Measurements from ENCODE around the gene MAP7D1.
"Not testable (repeated sequence)": the region's sequence is repeated elsewhere in the genome, so short reads cannot be mapped to it uniquely, and the experiment has no call there.

Gene MAP7D1

DNA sequence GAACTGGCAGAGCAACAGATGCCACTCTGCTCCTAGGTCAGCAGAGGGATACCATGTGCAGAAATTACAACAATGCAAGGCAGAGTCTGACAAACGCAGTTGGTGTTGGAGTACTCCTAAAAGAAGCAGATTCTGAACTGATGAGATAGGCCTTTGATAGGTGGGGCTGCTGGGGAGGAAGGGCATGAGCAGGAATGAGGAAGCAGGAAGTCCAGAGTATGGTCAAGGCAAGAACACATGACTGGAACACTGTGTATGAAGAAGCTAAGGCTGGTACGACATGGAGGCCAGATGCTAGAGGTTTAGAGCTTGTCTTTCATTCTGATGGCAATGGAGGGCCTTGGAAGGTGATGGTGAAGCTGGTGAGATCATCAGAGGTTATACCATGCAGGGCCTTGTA lies 56.8 kb downstream of the MAP7D1 start:
- no peak overlapping the region for H3K27ac ChIP-seq
- TF ChIP-seq, protein P1, sequence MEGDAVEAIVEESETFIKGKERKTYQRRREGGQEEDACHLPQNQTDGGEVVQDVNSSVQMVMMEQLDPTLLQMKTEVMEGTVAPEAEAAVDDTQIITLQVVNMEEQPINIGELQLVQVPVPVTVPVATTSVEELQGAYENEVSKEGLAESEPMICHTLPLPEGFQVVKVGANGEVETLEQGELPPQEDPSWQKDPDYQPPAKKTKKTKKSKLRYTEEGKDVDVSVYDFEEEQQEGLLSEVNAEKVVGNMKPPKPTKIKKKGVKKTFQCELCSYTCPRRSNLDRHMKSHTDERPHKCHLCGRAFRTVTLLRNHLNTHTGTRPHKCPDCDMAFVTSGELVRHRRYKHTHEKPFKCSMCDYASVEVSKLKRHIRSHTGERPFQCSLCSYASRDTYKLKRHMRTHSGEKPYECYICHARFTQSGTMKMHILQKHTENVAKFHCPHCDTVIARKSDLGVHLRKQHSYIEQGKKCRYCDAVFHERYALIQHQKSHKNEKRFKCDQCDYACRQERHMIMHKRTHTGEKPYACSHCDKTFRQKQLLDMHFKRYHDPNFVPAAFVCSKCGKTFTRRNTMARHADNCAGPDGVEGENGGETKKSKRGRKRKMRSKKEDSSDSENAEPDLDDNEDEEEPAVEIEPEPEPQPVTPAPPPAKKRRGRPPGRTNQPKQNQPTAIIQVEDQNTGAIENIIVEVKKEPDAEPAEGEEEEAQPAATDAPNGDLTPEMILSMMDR (conservative IDR thresholded peaks at IDR 0.05): no peak

DNA sequence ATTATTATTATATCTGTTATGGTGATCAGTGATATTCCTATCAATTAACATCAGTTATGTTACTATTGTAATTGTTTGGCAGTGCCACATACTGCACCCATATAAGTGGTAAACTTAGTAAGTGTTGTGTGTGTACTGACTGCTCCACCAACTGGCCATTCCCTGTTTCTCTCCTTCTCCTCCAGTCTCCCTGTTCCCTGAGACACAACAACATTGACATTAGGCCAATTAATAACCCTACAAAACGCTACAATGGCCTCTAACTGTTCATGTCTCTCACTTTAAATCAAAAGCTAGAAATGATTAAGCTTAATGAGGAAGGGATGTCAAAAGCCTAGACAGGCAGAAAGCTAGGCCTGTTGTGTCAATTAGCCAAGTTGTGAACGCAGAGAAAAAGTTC lies 61.7 kb downstream of the MAP7D1 start:
- TF ChIP-seq, protein P1 (conservative IDR thresholded peaks at IDR 0.05): peak; percentile 73
- peak overlapping the region; percentile 31 for H3K27ac ChIP-seq

DNA sequence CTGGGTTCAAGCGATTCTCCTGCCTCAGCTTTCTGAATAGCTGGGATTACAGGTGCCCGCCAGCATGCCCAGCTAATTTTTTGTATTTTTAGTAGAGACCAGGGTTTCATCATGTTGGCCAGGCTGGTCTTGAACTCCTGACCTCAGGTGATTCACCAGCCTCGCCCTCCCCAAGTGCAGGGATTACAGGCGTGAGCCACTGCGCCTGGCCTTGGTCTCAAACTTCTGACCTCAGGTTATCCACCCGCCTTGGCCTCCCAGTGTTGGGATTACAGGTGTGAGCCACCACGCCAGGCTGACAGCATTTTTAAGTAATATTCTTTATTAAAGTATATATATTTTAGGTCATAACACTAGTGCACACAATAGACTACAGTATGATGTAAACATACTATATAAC lies 65.9 kb downstream of the MAP7D1 start:
- not testable (repeated sequence) for H3K27ac ChIP-seq

DNA sequence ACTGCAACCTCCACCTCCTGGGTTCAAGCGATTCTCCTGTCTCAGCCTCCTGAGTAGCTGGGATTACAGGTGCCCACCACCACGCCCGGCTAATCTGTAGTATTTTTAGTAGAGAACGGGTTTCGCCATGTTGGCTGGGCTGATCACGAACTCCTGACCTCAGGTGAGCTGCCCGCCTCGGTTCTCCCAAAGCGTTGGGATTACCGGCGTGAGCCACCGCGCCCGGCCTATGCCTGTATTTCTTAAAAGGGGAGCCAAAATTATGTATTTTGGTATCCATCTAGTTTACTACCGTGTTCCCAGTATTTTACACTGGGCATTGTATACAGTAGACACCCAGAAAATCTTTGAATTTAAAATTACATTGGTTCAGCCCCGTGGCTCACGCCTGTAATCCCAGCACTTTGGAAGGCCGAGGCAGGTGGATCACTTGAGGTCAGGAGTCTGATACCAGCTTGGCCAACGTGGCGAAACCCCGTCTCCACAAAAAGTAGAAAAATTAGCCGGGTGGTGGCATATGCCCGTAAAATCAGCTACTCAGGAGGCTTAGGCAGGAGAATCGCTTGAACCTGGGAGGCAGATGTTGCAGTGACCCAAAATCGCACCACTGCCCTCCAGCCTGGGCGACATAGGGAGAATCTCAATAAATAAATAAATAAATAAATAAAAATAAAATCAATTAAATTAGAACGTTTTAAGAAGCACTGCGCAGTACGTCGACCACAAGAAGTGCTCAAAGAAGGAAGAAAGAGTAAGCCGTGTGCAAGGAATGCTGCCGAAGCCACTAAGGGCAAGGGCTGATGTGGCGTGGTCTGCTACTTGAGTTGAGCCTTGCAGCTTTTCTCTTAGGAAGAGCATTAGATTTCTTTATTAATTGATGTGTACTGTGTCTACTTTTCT lies 66.8 kb downstream of the MAP7D1 start:
- H3K27ac ChIP-seq: peak overlapping the region; percentile 95
- TF ChIP-seq, protein P1 (conservative IDR thresholded peaks at IDR 0.05): no peak

- TF ChIP-seq, protein P1 (conservative IDR thresholded peaks at IDR 0.05): no peak
- peak overlapping the region; percentile 95 for H3K27ac ChIP-seq
Measured at GRCh38 chr1:36223381-36223995, 67.5 kb downstream of the MAP7D1 start.

DNA sequence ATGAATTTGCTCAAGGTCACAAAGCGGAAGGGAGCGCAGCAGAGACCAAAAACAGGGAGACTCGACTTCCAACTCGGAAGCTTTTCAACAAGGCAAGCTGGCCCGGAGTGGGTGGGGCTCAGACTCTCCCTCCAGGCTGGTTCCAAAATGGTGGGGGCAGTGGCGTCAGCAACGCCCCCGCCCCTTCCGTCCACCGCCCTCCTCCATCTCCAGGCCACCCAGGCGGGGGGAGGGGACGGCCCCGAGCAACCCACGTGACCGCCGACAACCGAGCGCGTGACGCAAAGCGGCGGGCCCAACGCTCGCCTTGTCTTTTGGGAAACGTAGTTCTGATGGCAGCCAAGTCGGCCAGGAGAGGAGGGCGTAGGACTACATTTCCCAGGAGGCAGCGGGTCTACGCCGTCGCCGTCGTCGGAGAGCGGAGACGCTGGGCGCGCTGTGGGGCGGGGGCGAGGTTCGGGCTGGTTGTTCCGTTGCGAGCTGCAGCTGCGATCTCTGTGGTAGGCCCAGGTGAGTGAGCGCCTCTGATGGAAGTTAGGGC lies 68.1 kb downstream of the MAP7D1 start, which contains the start of gene THRAP3:
Gene THRAP3, plus strand, starts transcription at position 448 of the 541 bp plus-strand sequence. CDS start 58,121 bp downstream, outside the sequence.
- TF ChIP-seq, protein P1 (conservative IDR thresholded peaks at IDR 0.05): no peak
- peak within 1 kb of the TSS; percentile 95 for H3K27ac ChIP-seq

DNA sequence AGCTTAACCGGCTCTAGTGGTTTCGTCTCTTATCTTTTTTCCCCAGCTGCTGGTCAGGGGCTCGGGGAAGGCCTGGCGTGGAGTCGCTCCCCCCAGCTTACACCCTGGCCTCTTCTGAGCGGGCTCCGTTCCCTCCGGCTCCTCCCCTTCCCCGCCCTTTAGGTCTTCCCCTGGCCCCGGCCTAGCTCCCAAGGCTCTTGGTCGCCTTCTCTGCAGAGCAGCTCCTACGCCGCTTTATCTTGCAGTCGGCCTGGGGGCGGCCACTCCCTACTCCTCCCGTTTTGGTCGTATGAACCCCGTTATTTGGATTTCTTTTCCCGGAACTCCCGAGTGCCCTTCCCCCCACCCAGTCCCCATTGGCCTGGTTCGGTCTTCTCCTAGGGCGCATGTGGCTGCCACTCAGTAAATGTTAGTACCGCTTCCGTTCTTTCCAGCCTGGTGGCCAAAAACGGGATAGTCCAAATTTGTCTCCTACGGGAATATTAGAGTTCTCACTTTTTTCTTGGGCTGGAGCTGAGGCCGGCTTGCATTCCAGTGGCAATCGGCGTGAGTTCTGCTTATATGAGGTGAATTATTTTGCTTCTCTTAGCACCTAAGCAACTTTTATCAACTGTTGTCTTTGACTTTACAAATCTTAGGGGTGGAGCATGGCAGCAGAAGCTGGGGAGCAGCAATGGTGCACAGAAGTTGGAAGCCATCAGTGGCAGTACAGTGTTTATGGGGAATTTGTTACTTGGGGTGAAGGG lies 68.8 kb downstream of the MAP7D1 start:
- peak overlapping the region; percentile 95 for H3K27ac ChIP-seq
- TF ChIP-seq, protein P1 (conservative IDR thresholded peaks at IDR 0.05): peak; percentile 54
